Karpas-422 (cell line): ENCODE data around the gene TBK1. TPM values are rescaled to one million over a fixed set of nuclear protein-coding genes. Genes with fewer than 3 reads are reported as not detected.
A peak's percentile ranks its signal among the peaks of the same experiment; 100 is the strongest.

ENCODE experiments used
- DNase-seq: peaks from one replicate; pipeline ENCODE4 v3.0.0-alpha.2; 2015
- H2AFZ ChIP-seq: fragments of 200-600 bp; sonication (generic); 2 replicates; pipeline ENCODE4 v1.6.1; 2014; ENCODE audit warnings: antibody characterized with exemption, low read length, mixed read lengths
- H3K27ac ChIP-seq: fragments of 200-600 bp; sonication (generic); 2 replicates; pipeline ENCODE4 v1.5.1; 2014; ENCODE audit warnings: mild to moderate bottlenecking, low read length, moderate library complexity
- H3K27me3 ChIP-seq: fragments of 200-600 bp; sonication (generic); 2 replicates; pipeline ENCODE4 v1.6.1; 2014; ENCODE audit warnings: low read length, mixed read lengths
- H3K36me3 ChIP-seq: fragments of 200-600 bp; sonication (generic); 2 replicates; pipeline ENCODE4 v1.6.1; 2014; ENCODE audit warnings: low read length, mixed read lengths; ENCODE audit not compliant: insufficient read depth
- H3K4me1 ChIP-seq: fragments of 200-600 bp; sonication (generic); 2 replicates; pipeline ENCODE4 v1.6.1; 2014; ENCODE audit warnings: mild to moderate bottlenecking, low read length, mixed read lengths
- H3K4me2 ChIP-seq: fragments of 200-600 bp; sonication (generic); 2 replicates; pipeline ENCODE4 v1.6.1; 2014; ENCODE audit warnings: low read length, low read depth, mild to moderate bottlenecking; ENCODE audit not compliant: poor library complexity, severe bottlenecking
- H3K4me3 ChIP-seq: fragments of 200-600 bp; sonication (generic); 2 replicates; pipeline ENCODE4 v1.5.1; 2014; ENCODE audit warnings: mild to moderate bottlenecking, antibody characterized with exemption, low read length, mixed read lengths
- H3K79me2 ChIP-seq: fragments of 200-600 bp; sonication (generic); 2 replicates; pipeline ENCODE4 v1.6.1; 2014; ENCODE audit warnings: mild to moderate bottlenecking, low read length, mixed read lengths
- H3K9ac ChIP-seq: fragments of 200-600 bp; sonication (generic); 2 replicates; pipeline ENCODE4 v1.6.0; 2014; ENCODE audit warnings: low read length
- H3K9me2 ChIP-seq: fragments of 200-600 bp; sonication (generic), shearing (Covaris generic); replicated peaks from 2 replicates; pipeline ENCODE4 v1.6.0; 2014; ENCODE audit warnings: mild to moderate bottlenecking, low read length, moderate library complexity; ENCODE audit not compliant: insufficient read depth
- H3K9me3 ChIP-seq: fragments of 300-700, 200-600 bp; sonication (generic); 2 replicates; pipeline ENCODE4 v1.6.1; 2014; ENCODE audit warnings: low read length, mixed read lengths
- H4K20me1 ChIP-seq: fragments of 200-600 bp; sonication (generic); 2 replicates; pipeline ENCODE4 v1.6.1; 2014; ENCODE audit warnings: mild to moderate bottlenecking, antibody characterized with exemption, low read length, low read depth; ENCODE audit not compliant: insufficient read depth
- total RNA-seq: library from RNA; depleted of rRNA; stranded (reverse); fragments of >200 nt; shearing (Covaris generic); gene quantifications from 2 replicates; pipeline ENCODE4 v1.2.3, GENCODE V29; 2014; ENCODE audit warnings: low replicate concordance; rRNA removed

Gene TBK1
- total RNA-seq, 1 experiment from 2014 or later: 43.8 TPM

GRCh38 chr12:64549108-64549507, 97.2 kb downstream of the TBK1 start:
- H3K4me3 ChIP-seq: no peak overlapping the region
- H3K27ac ChIP-seq: no peak overlapping the region
- no peaks in the 10 kb centered on the region for H4K20me1 ChIP-seq
- no peak overlapping the region for H2AFZ ChIP-seq
- H3K27me3 ChIP-seq: no peaks in the 10 kb centered on the region
- no peaks in the 10 kb centered on the region for H3K79me2 ChIP-seq
- H3K9me2 ChIP-seq: no peaks in the 10 kb centered on the region
- no peaks in the 10 kb centered on the region for H3K36me3 ChIP-seq
- no peaks in the 10 kb centered on the region for H3K4me1 ChIP-seq
- H3K4me2 ChIP-seq: no peak overlapping the region
- peak; percentile 24 for DNase-seq
- H3K9me3 ChIP-seq: no peaks in the 10 kb centered on the region
- no peak overlapping the region for H3K9ac ChIP-seq

- no peaks in the 10 kb centered on the region for H3K36me3 ChIP-seq
- no peak overlapping the region for H3K27ac ChIP-seq
- H3K27me3 ChIP-seq: no peaks in the 10 kb centered on the region
- H3K9me2 ChIP-seq: no peaks in the 10 kb centered on the region
- no peaks in the 10 kb centered on the region for H3K79me2 ChIP-seq
- H3K4me2 ChIP-seq: no peak overlapping the region
- H3K9me3 ChIP-seq: no peaks in the 10 kb centered on the region
- H3K9ac ChIP-seq: no peak overlapping the region
- H4K20me1 ChIP-seq: no peaks in the 10 kb centered on the region
- H3K4me1 ChIP-seq: no peaks in the 10 kb centered on the region
- DNase-seq: no peak
- H2AFZ ChIP-seq: no peak overlapping the region
- no peak overlapping the region for H3K4me3 ChIP-seq
Measured at GRCh38 chr12:64550755-64551154, 98.8 kb downstream of the TBK1 start.

GRCh38 chr12:64551676-64552075, 99.8 kb downstream of the TBK1 start:
- no peak overlapping the region for H3K9ac ChIP-seq
- H3K79me2 ChIP-seq: no peaks in the 10 kb centered on the region
- H3K9me3 ChIP-seq: no peaks in the 10 kb centered on the region
- H3K27me3 ChIP-seq: no peaks in the 10 kb centered on the region
- H4K20me1 ChIP-seq: no peaks in the 10 kb centered on the region
- H3K27ac ChIP-seq: no peak overlapping the region
- peak; percentile 37 for DNase-seq
- no peak overlapping the region for H2AFZ ChIP-seq
- no peak overlapping the region for H3K4me3 ChIP-seq
- H3K36me3 ChIP-seq: no peaks in the 10 kb centered on the region
- no peaks in the 10 kb centered on the region for H3K9me2 ChIP-seq
- no peaks in the 10 kb centered on the region for H3K4me1 ChIP-seq
- H3K4me2 ChIP-seq: no peak overlapping the region

Other genes with a start within 250 kb of the TBK1 start
- gene KICS2, start 229.8 kb upstream of the TBK1 start, total RNA-seq: 13.0 and 30.7 TPM in 2 replicates
- gene C12orf56, start 61.4 kb upstream of the TBK1 start, total RNA-seq: not detected in 2 replicates
- 87.3 and 169 TPM in 2 replicates for gene XPOT, start 47.7 kb upstream of the TBK1 start, total RNA-seq
- gene RASSF3, start 158.4 kb downstream of the TBK1 start, total RNA-seq: 21.5 and 27.4 TPM in 2 replicates